GM12878 (cell line): ENCODE measurements around the gene TLCD3B. TPM values are rescaled to one million over a fixed set of nuclear protein-coding genes. Genes with fewer than 3 reads are reported as not detected.

ENCODE experiments used
- CBFB ChIP-seq: IDR thresholded peaks from 2 replicates; pipeline ENCODE4 v1.6.1; 2016; ENCODE audit warnings: antibody characterized with exemption, low read depth
- CHD4 ChIP-seq: fragments of 200-600 bp; sonication (generic); IDR thresholded peaks from 2 replicates; pipeline ENCODE4 v1.6.1; 2016; ENCODE audit warnings: mild to moderate bottlenecking
- CUX1 ChIP-seq: IDR thresholded peaks from 2 replicates; pipeline ENCODE4 v1.6.1; 2012; ENCODE audit warnings: improper control_type of control experiment, low read depth, low read length; ENCODE audit not compliant: insufficient replicate concordance
- E2F8 ChIP-seq: fragments of 450-650 bp; IDR thresholded peaks from 2 replicates; pipeline ENCODE4 v1.6.1; 2018; ENCODE audit warnings: mild to moderate bottlenecking, low read depth, moderate library complexity; ENCODE audit not compliant: partially characterized antibody
- HDAC2 ChIP-seq: fragments of 200-600 bp; sonication (generic); IDR thresholded peaks from 2 replicates; pipeline ENCODE4 v1.6.1; 2017
- IKZF2 ChIP-seq, 2 experiments: fragments of 450-650 bp; IDR thresholded peaks; 2 replicates each; pipeline ENCODE4 v1.6.1; 2017; ENCODE audit warnings: mild to moderate bottlenecking in 2 of 2, moderate library complexity in 2 of 2
- JUNB ChIP-seq: IDR thresholded peaks from 2 replicates; pipeline ENCODE4 v1.6.1; 2016; ENCODE audit warnings: antibody characterized with exemption, mild to moderate bottlenecking
- MEF2B ChIP-seq: fragments of 450-650 bp; IDR thresholded peaks from 2 replicates; pipeline ENCODE4 v1.6.1; 2018; ENCODE audit warnings: mild to moderate bottlenecking, moderate library complexity; ENCODE audit not compliant: partially characterized antibody, poor library complexity, severe bottlenecking
- MXI1 ChIP-seq: fragments of 150-350 bp; IDR thresholded peaks from 2 replicates; pipeline ENCODE4 v1.6.1; 2011; ENCODE audit warnings: low read depth, mild to moderate bottlenecking, inconsistent platforms, low read length, improper control_type of control experiment
- MYC ChIP-seq: IDR thresholded peaks from 2 replicates; pipeline ENCODE4 v1.6.1; 2011; ENCODE audit warnings: mild to moderate bottlenecking, low read length, moderate library complexity, inconsistent platforms; ENCODE audit not compliant: insufficient read depth, insufficient replicate concordance, insufficient read length, severe bottlenecking
- NFIC ChIP-seq: IDR thresholded peaks from 2 replicates; pipeline ENCODE4 v1.6.1; 2012; ENCODE audit warnings: low read depth, mild to moderate bottlenecking, inconsistent platforms, low read length, moderate library complexity
- PKNOX1 ChIP-seq: fragments of 450-650 bp; IDR thresholded peaks from 2 replicates; pipeline ENCODE4 v1.6.1; 2016; ENCODE audit warnings: mild to moderate bottlenecking
- RAD51 ChIP-seq: fragments of 450-650 bp; IDR thresholded peaks from 2 replicates; pipeline ENCODE4 v1.6.1; 2016; ENCODE audit warnings: moderate library complexity, mild to moderate bottlenecking, inconsistent platforms
- RBBP5 ChIP-seq: fragments of 200-600 bp; sonication (generic); conservative IDR thresholded peaks from 2 replicates; pipeline ENCODE4 v1.6.1; 2016
- SMAD5 ChIP-seq: IDR thresholded peaks from 2 replicates; pipeline ENCODE4 v1.6.1; 2016; ENCODE audit warnings: antibody characterized with exemption, low read depth
- SRF ChIP-seq, 2 experiments: IDR thresholded peaks; 2 replicates each; pipeline ENCODE4 v1.6.1; 2011; ENCODE audit warnings: low read depth in 2 of 2, low read length in 2 of 2, mild to moderate bottlenecking in 1 of 2, moderate library complexity in 1 of 2
- ZSCAN29 ChIP-seq: fragments of 450-650 bp; IDR thresholded peaks from 2 replicates; pipeline ENCODE4 v1.6.1; 2017; ENCODE audit warnings: mild to moderate bottlenecking, moderate library complexity
- polyA plus RNA-seq, 11 experiments: library from polyadenylated mRNA; depleted of rRNA in 4 of 11; unstranded in 6 of 11; stranded (reverse) in 5 of 11; fragments of >200 nt; fragmentation: Nextera tagmentation in 4 of 11; fragmentation: Illumina TruSeq in 1 of 11; extraction: Ambion mirVana in 4 of 11; extraction: Trizol in 1 of 11; gene quantifications; 1 replicate in 1 of 11; 2 replicates in 10 of 11; pipeline versions ENCODE4 v1.2.1 to v1.2.3, GENCODE V29; 2011 to 2016; ENCODE audit warnings: inconsistent platforms in 2 of 11, missing spikeins in 2 of 11, low read depth in 1 of 11
- total RNA-seq, 4 experiments: library from RNA; depleted of rRNA in 3 of 4; stranded (reverse); fragments of >200 nt in 3 of 4; fragmentation: Illumina TruSeq in 1 of 4; extraction: Trizol in 1 of 4; gene quantifications; 2 replicates each; pipeline versions ENCODE4 v1.2.1 to v1.2.3, GENCODE V29; 2013 to 2021

The TLCD3B gene
- total and polyA plus RNA-seq, 10 of the 15 experiments (the other 5 are each of a cell fraction or from before 2014, with no cell fraction given) = 0.05 to 0.51 (median 0.18) TPM; not detected in 4

- no peak for TF ChIP-seq HDAC2
- TF ChIP-seq MYC = no peak
- peak; percentile 62 to 65; a peak in 3 of 4 replicates for TF ChIP-seq IKZF2 (IDR thresholded peaks at IDR 0.05)
- TF ChIP-seq MEF2B = peak; percentile 75
- peak; percentile 92 for TF ChIP-seq MXI1
- TF ChIP-seq E2F8 = peak; percentile 68
- TF ChIP-seq CHD4 = no peak
- no peak for TF ChIP-seq SMAD5
- TF ChIP-seq NFIC = no peak
- no peak for TF ChIP-seq ZSCAN29
- TF ChIP-seq RAD51 = no peak
- TF ChIP-seq CUX1 = no peak
- TF ChIP-seq SRF (IDR thresholded peaks at IDR 0.05; ENCODE audit: low read depth in 2 of 2, low read length in 2 of 2) = no peak
- TF ChIP-seq RBBP5 = no peak
- TF ChIP-seq PKNOX1 = peak; percentile 70
- peak; percentile 44; the same call in 1 of the 2 replicates for TF ChIP-seq CBFB
- no peak for TF ChIP-seq JUNB
Observed at GRCh38 chr16:30052671-30053372, 21.8 kb upstream of the TLCD3B start (continued).
